ENCODE measurements around the gene IL36A.

Gene IL36A

DNA sequence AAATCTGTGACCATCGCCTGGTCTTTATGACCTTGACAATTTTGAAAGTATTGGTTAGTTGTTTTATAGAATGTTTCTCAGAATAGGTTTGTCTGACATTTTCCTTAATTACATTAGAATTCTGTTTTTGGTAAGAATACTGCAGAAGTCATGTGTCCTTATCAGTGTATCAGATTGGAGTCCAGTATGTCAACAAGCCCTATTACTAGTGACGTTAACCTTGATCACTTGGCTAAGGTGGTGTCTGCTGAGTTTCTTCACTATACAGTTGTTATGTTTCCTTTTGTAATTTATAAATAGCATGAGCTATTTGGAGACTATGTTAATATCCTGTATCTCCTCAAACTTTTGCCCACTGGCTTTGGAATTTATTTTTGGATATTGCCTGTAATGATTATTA is 38.2 kb upstream of the IL36A start:
- TF ChIP-seq, protein P1, sequence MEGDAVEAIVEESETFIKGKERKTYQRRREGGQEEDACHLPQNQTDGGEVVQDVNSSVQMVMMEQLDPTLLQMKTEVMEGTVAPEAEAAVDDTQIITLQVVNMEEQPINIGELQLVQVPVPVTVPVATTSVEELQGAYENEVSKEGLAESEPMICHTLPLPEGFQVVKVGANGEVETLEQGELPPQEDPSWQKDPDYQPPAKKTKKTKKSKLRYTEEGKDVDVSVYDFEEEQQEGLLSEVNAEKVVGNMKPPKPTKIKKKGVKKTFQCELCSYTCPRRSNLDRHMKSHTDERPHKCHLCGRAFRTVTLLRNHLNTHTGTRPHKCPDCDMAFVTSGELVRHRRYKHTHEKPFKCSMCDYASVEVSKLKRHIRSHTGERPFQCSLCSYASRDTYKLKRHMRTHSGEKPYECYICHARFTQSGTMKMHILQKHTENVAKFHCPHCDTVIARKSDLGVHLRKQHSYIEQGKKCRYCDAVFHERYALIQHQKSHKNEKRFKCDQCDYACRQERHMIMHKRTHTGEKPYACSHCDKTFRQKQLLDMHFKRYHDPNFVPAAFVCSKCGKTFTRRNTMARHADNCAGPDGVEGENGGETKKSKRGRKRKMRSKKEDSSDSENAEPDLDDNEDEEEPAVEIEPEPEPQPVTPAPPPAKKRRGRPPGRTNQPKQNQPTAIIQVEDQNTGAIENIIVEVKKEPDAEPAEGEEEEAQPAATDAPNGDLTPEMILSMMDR (conservative IDR thresholded peaks at IDR 0.05), result no peak

DNA sequence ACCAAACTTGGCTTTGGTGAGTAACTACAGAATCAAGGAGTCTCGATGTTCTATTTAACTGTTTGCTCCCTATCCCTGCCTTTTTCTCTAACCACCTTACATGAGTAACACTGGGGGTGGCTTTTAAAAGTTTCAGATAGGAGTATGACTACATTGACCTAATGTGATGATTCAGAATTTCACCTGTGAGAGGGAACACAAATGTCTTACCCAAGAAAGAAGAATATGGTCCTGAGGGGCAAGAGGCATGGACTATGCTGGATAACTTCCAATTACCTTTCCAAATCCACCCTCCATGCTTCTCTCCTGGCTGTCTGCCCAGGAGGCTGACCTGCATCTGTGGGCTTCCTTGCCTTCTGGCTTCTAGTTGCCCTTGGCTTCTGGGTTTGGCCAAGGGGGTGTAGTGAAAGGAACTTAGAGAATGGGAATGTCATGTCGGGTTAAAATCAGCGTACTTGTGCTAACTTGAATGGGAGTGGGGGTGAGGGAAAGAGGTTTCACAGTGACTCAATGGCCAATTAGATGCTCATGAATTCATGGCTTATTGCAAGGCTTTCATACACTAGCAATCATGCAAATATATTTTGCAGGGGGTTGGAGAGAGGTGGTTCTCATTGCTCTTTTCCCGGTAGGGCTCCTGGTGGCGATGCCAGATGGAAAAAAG is 32.7 kb upstream of the IL36A start:
- TF ChIP-seq, protein P1 (conservative IDR thresholded peaks at IDR 0.05), result no peak

More for the DNA sequence above, 38.2 kb upstream of the IL36A start:
- H3K27ac ChIP-seq, result no peak overlapping the region

DNA sequence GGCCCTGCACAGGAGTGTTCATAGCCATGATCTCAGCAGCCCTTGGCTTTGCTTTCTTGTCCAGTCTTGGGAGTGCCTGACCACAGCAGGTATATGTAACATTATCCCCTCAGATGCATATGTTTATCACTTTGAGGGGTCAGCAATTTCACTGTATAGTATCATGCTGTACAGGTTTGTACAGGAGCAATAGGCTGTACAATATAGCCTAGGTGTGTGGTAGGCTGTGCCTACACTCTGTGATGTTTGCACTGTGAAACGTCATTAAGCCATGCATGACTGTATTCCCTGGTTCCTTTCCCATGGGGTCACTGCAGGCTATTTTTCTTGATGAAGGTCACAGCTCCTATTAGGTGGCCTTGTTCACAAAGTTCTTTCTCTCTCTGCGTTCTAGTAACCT is 32.1 kb upstream of the IL36A start:
- no peak overlapping the region; the same call in 1 of the 2 replicates for H3K27ac ChIP-seq
- TF ChIP-seq, protein P1 (conservative IDR thresholded peaks at IDR 0.05), result no peak

More for the DNA sequence above, 32.7 kb upstream of the IL36A start:
- no peak overlapping the region for H3K27ac ChIP-seq

DNA sequence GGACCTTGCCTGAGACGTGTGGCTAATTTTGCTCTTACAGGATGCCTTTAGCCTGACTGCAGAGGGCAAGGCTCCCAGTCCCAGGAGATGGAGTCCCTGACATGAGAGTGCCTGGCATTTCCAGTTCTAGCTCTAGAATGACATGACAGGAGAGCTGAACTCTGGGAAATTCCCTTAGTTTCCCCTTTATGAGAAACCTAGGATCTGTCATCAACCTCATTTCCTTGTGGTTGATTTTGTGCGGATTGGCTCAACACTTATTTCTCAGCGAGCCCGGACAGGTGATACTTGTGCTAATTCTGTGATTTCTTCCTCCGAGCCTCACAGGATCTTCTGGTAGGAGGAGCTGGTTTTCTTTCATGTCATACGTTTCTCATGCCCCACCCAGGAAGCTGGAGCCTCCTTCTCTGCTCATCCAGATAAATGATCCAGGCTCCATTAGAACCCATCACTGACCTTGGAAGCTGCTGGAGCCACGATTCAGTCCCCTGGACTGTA is 27.7 kb upstream of the IL36A start, which contains the start of gene IL36G:
Gene IL36G, plus strand, starts transcription at position 448 of the 498 bp plus-strand sequence. CDS start 633 bp downstream, outside the sequence.
- no peak within 1 kb of the TSS for H3K27ac ChIP-seq
- TF ChIP-seq, protein P1 (conservative IDR thresholded peaks at IDR 0.05), result no peak

DNA sequence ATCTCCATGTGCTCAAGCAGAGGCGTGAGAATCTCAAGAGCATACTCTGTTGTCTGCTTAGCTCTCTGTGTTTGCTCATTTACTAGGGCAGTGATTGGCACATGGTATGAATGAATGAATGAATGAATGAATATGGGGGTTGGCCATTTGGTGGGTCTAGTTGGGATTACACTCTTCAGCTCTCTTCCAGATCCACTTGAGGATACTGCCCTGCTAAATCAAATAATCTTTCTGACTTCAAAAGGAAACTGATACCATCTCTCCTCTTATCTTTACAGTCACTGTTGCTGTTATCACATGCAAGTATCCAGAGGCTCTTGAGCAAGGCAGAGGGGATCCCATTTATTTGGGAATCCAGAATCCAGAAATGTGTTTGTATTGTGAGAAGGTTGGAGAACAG is 25.5 kb upstream of the IL36A start:
- TF ChIP-seq, protein P1 (conservative IDR thresholded peaks at IDR 0.05), result no peak
- H3K27ac ChIP-seq, result no peak overlapping the region

DNA sequence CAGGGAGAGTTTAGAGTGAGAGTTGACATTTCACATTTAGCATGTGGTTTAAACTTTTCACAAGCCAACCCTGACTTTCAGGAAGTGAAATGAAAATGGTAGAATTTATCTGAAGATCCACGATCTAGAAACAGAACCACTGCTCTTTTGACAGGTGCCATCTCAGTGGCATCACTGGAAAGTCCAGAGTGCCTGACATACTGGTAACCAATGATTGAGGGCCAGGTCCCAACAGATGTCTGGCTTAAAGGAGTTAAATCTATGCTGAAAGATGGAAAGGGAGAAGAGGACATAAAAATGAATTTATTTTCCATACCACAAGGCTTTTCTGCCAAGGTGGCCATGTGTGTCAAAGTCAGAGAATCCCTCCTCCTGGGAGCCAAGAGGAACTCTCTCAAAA is 24.7 kb upstream of the IL36A start:
- TF ChIP-seq, protein P1 (conservative IDR thresholded peaks at IDR 0.05), result no peak
- no peak overlapping the region for H3K27ac ChIP-seq

DNA sequence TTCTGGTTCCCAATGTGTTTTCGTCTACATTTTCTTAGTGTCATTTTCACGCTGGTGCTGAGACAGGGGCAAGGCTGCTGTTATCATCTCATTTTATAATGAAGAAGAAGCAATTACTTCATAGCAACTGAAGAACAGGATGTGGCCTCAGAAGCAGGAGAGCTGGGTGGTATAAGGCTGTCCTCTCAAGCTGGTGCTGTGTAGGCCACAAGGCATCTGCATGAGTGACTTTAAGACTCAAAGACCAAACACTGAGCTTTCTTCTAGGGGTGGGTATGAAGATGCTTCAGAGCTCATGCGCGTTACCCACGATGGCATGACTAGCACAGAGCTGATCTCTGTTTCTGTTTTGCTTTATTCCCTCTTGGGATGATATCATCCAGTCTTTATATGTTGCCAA is 20.2 kb upstream of the IL36A start:
- H3K27ac ChIP-seq, result no peak overlapping the region
- TF ChIP-seq, protein P1 (conservative IDR thresholded peaks at IDR 0.05), result no peak
